NCI-H2196 (cell line): ENCODE measurements around the gene NGRN.

ENCODE experiments used
- DNase-seq: peaks from one replicate; lab custom pipeline; 2025; ENCODE audit not compliant: unreplicated experiment; lab: John Stamatoyannopoulos, UW

The NGRN gene

DNA sequence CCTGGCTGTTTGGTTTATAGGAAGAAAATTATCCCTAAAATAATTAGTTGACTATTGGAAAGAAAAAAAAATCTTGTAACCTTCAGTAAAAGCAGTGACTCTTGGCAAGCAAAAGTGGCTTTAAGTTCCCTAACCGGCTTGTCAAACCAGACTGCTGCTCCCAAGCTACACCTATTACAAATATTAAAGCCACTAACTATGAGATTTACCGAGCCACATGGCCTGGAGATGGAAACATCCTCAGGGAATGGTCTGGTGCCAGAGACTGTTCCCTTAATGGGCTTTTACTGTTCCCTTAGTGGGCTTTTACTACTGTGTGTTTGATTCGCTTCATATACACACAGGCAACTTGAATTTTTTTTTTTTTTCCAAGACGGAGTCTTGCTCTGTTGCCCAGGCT is 50.7 kb downstream of the NGRN start:
- DNase-seq, result no peak

DNA sequence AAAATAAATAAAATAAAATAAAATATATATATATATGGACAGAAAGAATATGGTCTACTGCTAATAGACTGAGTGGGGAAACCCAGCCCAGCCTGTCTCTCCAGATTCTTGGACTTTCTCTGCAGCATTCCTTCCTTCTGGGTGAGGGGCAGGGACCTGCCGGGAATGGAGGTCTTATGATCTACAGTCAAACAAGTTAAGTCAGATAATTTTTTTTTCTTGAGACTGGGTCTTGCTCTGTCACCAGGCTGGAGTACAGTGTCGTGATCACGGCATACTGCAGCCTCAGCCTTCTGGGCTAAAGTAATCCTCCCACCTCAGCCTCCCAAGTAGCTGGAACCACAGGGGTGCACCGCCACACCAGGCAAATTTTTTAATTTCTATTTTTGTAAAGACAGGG is 53.1 kb downstream of the NGRN start:
- DNase-seq, result no peak

DNA sequence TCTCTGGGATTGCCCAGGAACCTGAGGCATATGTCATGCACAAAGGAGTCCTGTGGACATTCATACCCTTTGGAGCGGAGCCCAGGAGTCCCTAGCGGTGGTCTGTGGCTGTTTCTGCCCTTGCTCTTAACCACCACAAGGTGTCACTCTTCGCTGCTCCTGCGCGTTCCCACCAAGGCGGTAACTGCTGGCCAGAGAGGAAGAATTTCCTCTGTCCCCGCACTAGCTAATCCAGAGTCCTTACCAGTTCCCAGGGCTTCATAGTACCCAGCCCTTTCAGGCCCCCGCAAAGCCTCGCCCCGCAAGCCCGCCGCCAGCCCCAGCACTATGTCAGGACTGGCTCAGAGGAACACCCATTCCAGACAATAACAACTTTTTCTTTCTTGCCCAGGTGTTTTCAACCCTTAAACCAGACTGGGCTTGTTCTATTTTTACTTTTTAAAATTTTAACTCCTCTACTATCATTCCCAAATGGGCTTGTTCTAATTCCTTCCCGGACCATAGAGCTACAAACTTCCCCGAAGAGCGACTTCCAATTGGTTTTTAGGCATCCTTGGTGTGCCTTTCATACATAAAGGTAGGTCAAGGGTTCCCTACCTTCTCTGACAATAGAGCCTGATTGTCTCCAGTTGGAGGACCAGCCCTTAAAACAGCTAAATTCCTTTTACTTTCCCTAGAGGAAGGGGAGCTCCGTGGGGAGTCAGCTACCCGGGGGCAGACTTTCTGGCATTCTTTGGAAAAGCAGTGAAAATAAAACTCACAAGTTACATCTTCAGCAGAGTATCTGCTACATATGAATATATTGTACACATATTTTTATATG is 54.8 kb downstream of the NGRN start:
- peak; percentile 71 for DNase-seq

DNA sequence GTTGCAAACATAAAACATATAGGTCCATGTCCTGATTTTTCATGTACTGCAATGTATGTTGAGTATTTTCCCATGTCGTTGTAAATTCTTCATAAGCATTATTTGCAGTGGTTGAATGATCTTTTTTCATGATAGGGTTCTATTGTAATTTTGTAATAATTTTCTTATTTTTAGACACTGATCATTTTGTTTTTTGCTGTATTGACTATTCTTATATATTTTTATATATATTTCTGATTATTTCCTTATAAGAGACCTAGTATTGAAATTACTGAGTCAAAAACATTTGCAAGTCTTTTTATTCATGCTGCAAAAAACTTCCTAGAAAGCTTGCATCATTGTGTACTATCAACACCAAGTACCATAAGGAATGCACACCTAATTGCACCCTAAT is 55.4 kb downstream of the NGRN start:
- no peak for DNase-seq
